K562 (cell line): ENCODE measurements around the gene C4orf46. TPM values are rescaled to one million over a fixed set of nuclear protein-coding genes. Genes with fewer than 3 reads are reported as not detected.
A peak's percentile ranks its signal among the peaks of the same experiment; 100 is the strongest.

Experiments
- ARNT ChIP-seq, 2 experiments: fragments of 450-650 bp; IDR thresholded peaks; 2 replicates each; pipeline ENCODE4 v1.6.1; 2016; ENCODE audit warnings: mild to moderate bottlenecking in 1 of 2
- CBX1 ChIP-seq: sonication (generic); IDR thresholded peaks from 2 replicates; pipeline ENCODE4 v1.6.1; 2016; ENCODE audit warnings: antibody characterized with exemption, low read depth, mild to moderate bottlenecking
- CHD1 ChIP-seq: fragments of 200-600 bp; sonication (generic); IDR thresholded peaks from one replicate; pipeline ENCODE4 v1.6.1; 2012; ENCODE audit warnings: mild to moderate bottlenecking, moderate library complexity, low read length, inconsistent platforms
- COPS2 ChIP-seq: fragments of 450-650 bp; conservative IDR thresholded peaks from 2 replicates; pipeline ENCODE4 v1.6.1; 2016; ENCODE audit warnings: mild to moderate bottlenecking, moderate library complexity
- CUX1 ChIP-seq: fragments of 200-800 bp; sonication (Bioruptor generic); IDR thresholded peaks from 2 replicates; pipeline ENCODE4 v1.6.1; 2016; ENCODE audit warnings: missing genetic modification characterization, missing compliant biosample characterization
- GATAD2B ChIP-seq: fragments of 450-650 bp; IDR thresholded peaks from 2 replicates; pipeline ENCODE4 v1.6.1; 2017; ENCODE audit warnings: mild to moderate bottlenecking, borderline replicate concordance
- HDAC3 ChIP-seq: fragments of 450-650 bp; IDR thresholded peaks from 2 replicates; pipeline ENCODE4 v1.6.1; 2018; ENCODE audit warnings: borderline replicate concordance, mild to moderate bottlenecking, moderate library complexity; ENCODE audit not compliant: partially characterized antibody
- MEIS2 ChIP-seq: fragments of 450-650 bp; IDR thresholded peaks from 2 replicates; pipeline ENCODE4 v1.6.1; 2014; ENCODE audit warnings: mild to moderate bottlenecking; ENCODE audit not compliant: partially characterized antibody
- NCOA4 ChIP-seq: fragments of 450-650 bp; IDR thresholded peaks from 2 replicates; pipeline ENCODE4 v1.6.1; 2018; ENCODE audit warnings: mild to moderate bottlenecking; ENCODE audit not compliant: partially characterized antibody
- PHTF2 ChIP-seq: fragments of 250-450 bp; sonication (Bioruptor Pico); IDR thresholded peaks from 2 replicates; pipeline ENCODE4 v1.5.0; 2021; ENCODE audit warnings: mild to moderate bottlenecking
- PKNOX1 ChIP-seq: fragments of 450-650 bp; IDR thresholded peaks from 2 replicates; pipeline ENCODE4 v1.6.1; 2016
- SAFB2 ChIP-seq: fragments of 200-400 bp; formaldehyde crosslinking; IDR thresholded peaks from 2 replicates; pipeline ENCODE4 v1.6.1; 2018; ENCODE audit warnings: borderline replicate concordance, low read length, low read depth, moderate library complexity; ENCODE audit not compliant: severe bottlenecking
- SMAD2 ChIP-seq: fragments of 150-350 bp; IDR thresholded peaks from 2 replicates; pipeline ENCODE4 v1.6.1; 2014; ENCODE audit warnings: low read depth, mild to moderate bottlenecking, low read length
- SP2 ChIP-seq: IDR thresholded peaks from 2 replicates; pipeline ENCODE4 v1.6.1; 2011; ENCODE audit warnings: mild to moderate bottlenecking, low read depth, low read length, moderate library complexity; ENCODE audit not compliant: poor library complexity, severe bottlenecking; ENCODE audit errors: extremely low read depth
- TRIM24 ChIP-seq, 2 experiments: fragments of 450-650 bp; IDR thresholded peaks; 2 replicates each; pipeline ENCODE4 v1.6.1; 2016
- USF1 ChIP-seq: sonication (generic); formaldehyde crosslinking; IDR thresholded peaks from 2 replicates; pipeline ENCODE4 v1.9.0; 2022; ENCODE audit warnings: mild to moderate bottlenecking, missing genetic modification reagents
- USF2 ChIP-seq: sonication (generic); formaldehyde crosslinking; IDR thresholded peaks from 2 replicates; pipeline ENCODE4 v1.5.0; 2020; ENCODE audit warnings: missing genetic modification reagents
- ZBTB12 ChIP-seq: fragments of 250-450 bp; sonication (Bioruptor Pico); IDR thresholded peaks from 2 replicates; pipeline ENCODE4 v1.4.0; 2020
- ZNF232 ChIP-seq: sonication (generic); formaldehyde crosslinking; IDR thresholded peaks from 2 replicates; pipeline ENCODE4 v1.8.0; 2022; ENCODE audit warnings: mild to moderate bottlenecking, missing genetic modification reagents
- polyA plus RNA-seq, 8 experiments: library from polyadenylated mRNA; depleted of rRNA in 4 of 8; stranded (reverse) in 5 of 8; unstranded in 3 of 8; fragments of >200 nt; fragmentation: Nextera tagmentation in 2 of 8; fragmentation: Illumina TruSeq in 1 of 8; extraction: Ambion mirVana in 2 of 8; extraction: Trizol in 1 of 8; gene quantifications; 2 replicates each; pipeline versions ENCODE4 v1.2.1 to v1.2.3, GENCODE V29; 2011 to 2014; ENCODE audit warnings: inconsistent platforms in 1 of 8, missing spikeins in 1 of 8
- total RNA-seq, 7 experiments: library from RNA; depleted of rRNA in 6 of 7; stranded (reverse); fragments of >200 nt in 6 of 7; fragmentation: Illumina TruSeq in 2 of 7; extraction: Trizol in 2 of 7; gene quantifications; 2 replicates each; pipeline versions ENCODE4 v1.2.1 to v1.2.3, GENCODE V29; 2011 to 2021; ENCODE audit warnings: low replicate concordance in 1 of 7

C4orf46 gene
- total and polyA plus RNA-seq, 9 of the 15 experiments (the other 6 are each of a cell fraction or from before 2014, with no cell fraction given): 9.7 to 24.4 (median 17.0) TPM

GRCh38 chr4:158671915-158672806 lies 474 bp upstream of the C4orf46 start, which contains the start of gene ETFDH (continued):
- TF ChIP-seq MEIS2 (peak; percentile 86), ZBTB12 (peak; percentile 83), USF1 (CRISPR knock-in tag) (no peak; the same call in 1 of the 2 replicates), GATAD2B (peak; percentile 58; the same call in 1 of the 2 replicates), NCOA4 (no peak), ARNT (IDR thresholded peaks at IDR 0.05) (no peak), CBX1 (no peak), HDAC3 (peak; percentile 70), SP2 (no peak), SMAD2 (no peak), CHD1 (peak; percentile 63), PKNOX1 (peak; percentile 82), USF2 (CRISPR knock-in tag) (no peak), COPS2 (no peak), TRIM24 (IDR thresholded peaks at IDR 0.05) (peak; percentile 68 to 73; a peak in 3 of 4 replicates), CUX1 (CRISPR knock-in tag) (no peak), SAFB2 (no peak), ZNF232 (no peak), PHTF2 (CRISPR knock-in tag) (no peak)
